K562 (cell line): Measurements from ENCODE around the gene HTT-AS. TPM values are rescaled to one million over a fixed set of nuclear protein-coding genes. Genes with fewer than 3 reads are reported as not detected.

Experiments used
- ATAC-seq: fragments of 200-7000 bp; cut with Tn5 transposase; 3 replicates; pipeline ENCODE4 v1.9.1; 2020; ENCODE audit warnings: moderate library complexity
- BruUV-seq: library from RNA; stranded (reverse); fragments of 400-500 nt; replicated peaks from 2 replicates; lab custom pipeline; 2021; lab: Mats Ljungman, UMichigan
- CTCF ChIA-PET: fragments of 300-600 bp; formaldehyde crosslinking; extraction: SDS; loops from one replicate; lab custom pipeline; 2021; ENCODE audit warnings: low intra/inter-chr PET ratio; lab: Yijun Ruan, JAX
- POLR2A ChIA-PET: fragments of 300-600, 350-650 bp; sonication (Branson Sonifier 250); formaldehyde crosslinking; extraction: SDS; loops from one replicate; lab custom pipeline; 2021; ENCODE audit warnings: antibody characterized with exemption, inconsistent platforms; lab: Yijun Ruan, JAX
- DNase-seq, 4 experiments: peaks; one replicate each; pipeline versions ENCODE4 v3.0.0 to v3.0.0-alpha.2; 2011 to 2018; ENCODE audit warnings: low spot score in 3 of 4, mixed read lengths in 3 of 4; ENCODE audit errors: extremely low read depth in 1 of 4
- FAIRE-seq: peaks from 2 replicates; lab custom pipeline; 2011; peaks lifted over from hg19 to GRCh38; lab: Jason Lieb, UNC
- H2AFZ ChIP-seq: 2 replicates; pipeline ENCODE4 v1.6.0; 2011; ENCODE audit warnings: low read depth, low read length, control low read depth, inconsistent platforms
- H3K27ac ChIP-seq: fragments of 200-600 bp; 3 replicates; pipeline ENCODE4 v1.8.0; 2011; ENCODE audit warnings: low read depth, mild to moderate bottlenecking, control low read depth, inconsistent platforms, low read length, moderate library complexity, mixed read lengths; ENCODE audit errors: extremely low read depth
- H3K27me3 ChIP-seq, 2 experiments: fragments of 300-600 bp in 1 of 2; 2 replicates in 1 of 2; 3 replicates in 1 of 2; pipeline versions ENCODE4 v1.6.0 to v1.8.0; 2011; ENCODE audit warnings: inconsistent platforms in 2 of 2, low read length in 2 of 2, mild to moderate bottlenecking in 1 of 2, mixed read lengths in 1 of 2, moderate library complexity in 1 of 2; ENCODE audit not compliant: control insufficient read depth in 2 of 2, insufficient read depth in 2 of 2
- H3K36me3 ChIP-seq: fragments of 300-600 bp; 3 replicates; pipeline ENCODE4 v1.8.0; 2011; ENCODE audit warnings: mild to moderate bottlenecking, low read length, inconsistent platforms; ENCODE audit not compliant: control insufficient read depth, insufficient read depth
- H3K4me1 ChIP-seq, 2 experiments: fragments of 200-600 bp in 1 of 2; replicated peaks in 1 of 2; 2 replicates in 1 of 2; 3 replicates in 1 of 2; pipeline versions ENCODE4 v1.5.1 to v1.8.0; 2011; ENCODE audit warnings: inconsistent platforms in 2 of 2, low read length in 2 of 2, mild to moderate bottlenecking in 1 of 2, mixed read lengths in 1 of 2, moderate library complexity in 1 of 2; ENCODE audit not compliant: control insufficient read depth in 2 of 2, insufficient read depth in 2 of 2
- H3K4me2 ChIP-seq: 2 replicates; pipeline ENCODE4 v1.6.1; 2011; ENCODE audit warnings: low read length, control low read depth, inconsistent platforms, mixed read lengths; ENCODE audit not compliant: insufficient read depth
- H3K4me3 ChIP-seq: fragments of 200-600 bp; sonication (generic), shearing (Covaris generic); 2 replicates; pipeline ENCODE4 v1.5.1; 2016; ENCODE audit warnings: control low read depth, inconsistent platforms
- H3K79me2 ChIP-seq: fragments of 200-600 bp; 3 replicates; pipeline ENCODE4 v1.8.0; 2011; ENCODE audit warnings: low read length, inconsistent platforms; ENCODE audit not compliant: control insufficient read depth, insufficient read depth
- H3K9ac ChIP-seq, 2 experiments: 2 replicates each; pipeline versions ENCODE4 v1.6.0 to v1.6.1; 2011; ENCODE audit warnings: low read depth in 2 of 2, low read length in 2 of 2, control low read depth in 1 of 2, inconsistent platforms in 1 of 2, mild to moderate bottlenecking in 1 of 2, mixed read lengths in 1 of 2; ENCODE audit not compliant: insufficient read depth in 1 of 2
- H3K9me1 ChIP-seq: one replicate; pipeline ENCODE4 v1.6.0; 2011; ENCODE audit warnings: inconsistent platforms, mild to moderate bottlenecking, low read length, moderate library complexity; ENCODE audit not compliant: control insufficient read depth, insufficient read depth
- H3K9me3 ChIP-seq: replicated peaks from 2 replicates; pipeline ENCODE4 v1.5.1; 2011; ENCODE audit warnings: low read depth, low read length, inconsistent platforms; ENCODE audit not compliant: control insufficient read depth, insufficient read depth
- H4K20me1 ChIP-seq: replicated peaks from 2 replicates; pipeline ENCODE4 v1.6.1; 2011; ENCODE audit warnings: low read length, inconsistent platforms, mixed read lengths; ENCODE audit not compliant: control insufficient read depth, insufficient read depth
- ATF3 ChIP-seq, 2 experiments: fragments of 450-650 bp in 1 of 2; sonication (generic) in 1 of 2; formaldehyde crosslinking in 1 of 2; IDR thresholded peaks in 1 of 2; conservative IDR thresholded peaks in 1 of 2; 2 replicates each; pipeline versions ENCODE4 v1.6.1 to v1.8.1; 2016 to 2023; ENCODE audit warnings: mild to moderate bottlenecking in 2 of 2, moderate library complexity in 2 of 2, inconsistent platforms in 1 of 2, missing genetic modification reagents in 1 of 2
- CHD4 ChIP-seq: fragments of 200-600 bp; sonication (generic); IDR thresholded peaks from 3 replicates; pipeline ENCODE4 v1.6.1; 2012; ENCODE audit warnings: low read depth, mild to moderate bottlenecking, mixed read lengths, low read length, inconsistent platforms; ENCODE audit not compliant: insufficient read depth, insufficient replicate concordance, poor library complexity, severe bottlenecking
- HNRNPL ChIP-seq: fragments of 200-400 bp; formaldehyde crosslinking; IDR thresholded peaks from 2 replicates; pipeline ENCODE4 v1.6.1; 2017; ENCODE audit warnings: low read depth, mild to moderate bottlenecking, low read length
- JUNB ChIP-seq: fragments of 450-650 bp; formaldehyde crosslinking; conservative IDR thresholded peaks from 2 replicates; pipeline ENCODE4 v1.4.0; 2020; ENCODE audit warnings: mild to moderate bottlenecking
- JUND ChIP-seq, 2 experiments: IDR thresholded peaks; 2 replicates in 1 of 2; 3 replicates in 1 of 2; pipeline ENCODE4 v1.6.1; 2011; ENCODE audit warnings: borderline replicate concordance in 2 of 2, low read depth in 2 of 2, low read length in 2 of 2, improper control_type of control experiment in 1 of 2, missing biosample characterization in 1 of 2, missing genetic modification characterization in 1 of 2, missing genetic modification reagents in 1 of 2
- MYBL2 ChIP-seq, 2 experiments: fragments of 450-650 bp in 1 of 2; sonication (generic) in 1 of 2; formaldehyde crosslinking in 1 of 2; IDR thresholded peaks; 2 replicates each; pipeline versions ENCODE4 v1.6.1 to v1.8.1; 2017 to 2022; ENCODE audit warnings: borderline replicate concordance in 1 of 2, inconsistent platforms in 1 of 2, low read depth in 1 of 2, mild to moderate bottlenecking in 1 of 2, missing genetic modification reagents in 1 of 2, moderate library complexity in 1 of 2
- RAD21 ChIP-seq, 2 experiments: fragments of 250-450 bp in 1 of 2; fragments of 450-650 bp in 1 of 2; sonication (Bioruptor Pico) in 1 of 2; formaldehyde crosslinking in 1 of 2; IDR thresholded peaks in 1 of 2; conservative IDR thresholded peaks in 1 of 2; 2 replicates each; pipeline versions ENCODE4 v1.4.0 to v1.8.0; 2020 to 2022; ENCODE audit warnings: mild to moderate bottlenecking in 2 of 2, moderate library complexity in 1 of 2
- RBM22 ChIP-seq: fragments of 200-400 bp; formaldehyde crosslinking; IDR thresholded peaks from 2 replicates; pipeline ENCODE4 v1.6.1; 2018; ENCODE audit warnings: low read length, low read depth; ENCODE audit not compliant: poor library complexity, severe bottlenecking
- RHOXF2B ChIP-seq: fragments of 250-450 bp; sonication (Bioruptor Pico); conservative IDR thresholded peaks from 2 replicates; pipeline ENCODE4 v1.5.1; 2021
- SMARCA4 ChIP-seq: fragments of 450-650 bp; IDR thresholded peaks from 2 replicates; pipeline ENCODE4 v1.6.1; 2016
- SPI1 ChIP-seq: IDR thresholded peaks from 2 replicates; pipeline ENCODE4 v1.6.1; 2011; ENCODE audit warnings: low read depth, low read length, control low read depth, borderline replicate concordance
- TCF3 ChIP-seq: sonication (generic); formaldehyde crosslinking; IDR thresholded peaks from 2 replicates; pipeline ENCODE4 v1.4.0; 2020; ENCODE audit warnings: mild to moderate bottlenecking, missing genetic modification reagents
- THRAP3 ChIP-seq: fragments of 450-650 bp; IDR thresholded peaks from 2 replicates; pipeline ENCODE4 v1.6.1; 2016; ENCODE audit warnings: mild to moderate bottlenecking, inconsistent platforms, borderline replicate concordance
- ZBTB8A ChIP-seq: fragments of 450-650 bp; IDR thresholded peaks from 2 replicates; pipeline ENCODE4 v1.6.1; 2018; ENCODE audit warnings: mild to moderate bottlenecking, moderate library complexity; ENCODE audit not compliant: partially characterized antibody
- ZNF354B ChIP-seq: fragments of 250-450 bp; sonication (Bioruptor Pico); IDR thresholded peaks from 2 replicates; pipeline ENCODE4 v1.4.0; 2020
- WGBS: fragments of 100-300 bp; shearing (Covaris generic); methylation state at CpG from one replicate; pipeline ENCODE4 v1.1.6; 2016; ENCODE audit warnings: low coverage, mixed read lengths; ENCODE audit not compliant: insufficient coverage; ENCODE audit errors: missing lambda C conversion rate; 5-methylcytosine and 5-hydroxymethylcytosine counted together
- in situ Hi-C: fragments of 300-500 bp; cut with MboI; formaldehyde crosslinking; loops from 4 replicates; pipeline ENCODE4 v1.15.0; 2018; ENCODE audit warnings: inconsistent platforms, mixed read lengths
- intact Hi-C: fragments of 100-400 bp; cut with micrococcal nuclease; formaldehyde crosslinking; loops from 2 replicates; pipeline ENCODE4 v1.14.2; 2022
- polyA plus RNA-seq, 8 experiments: library from polyadenylated mRNA; depleted of rRNA in 4 of 8; stranded (reverse) in 5 of 8; unstranded in 3 of 8; fragments of >200 nt; fragmentation: Nextera tagmentation in 2 of 8; fragmentation: Illumina TruSeq in 1 of 8; extraction: Ambion mirVana in 2 of 8; extraction: Trizol in 1 of 8; gene quantifications; 2 replicates each; pipeline versions ENCODE4 v1.2.1 to v1.2.3, GENCODE V29; 2011 to 2014; ENCODE audit warnings: inconsistent platforms in 1 of 8, missing spikeins in 1 of 8
- total RNA-seq, 7 experiments: library from RNA; depleted of rRNA in 6 of 7; stranded (reverse); fragments of >200 nt in 6 of 7; fragmentation: Illumina TruSeq in 2 of 7; extraction: Trizol in 2 of 7; gene quantifications; 2 replicates each; pipeline versions ENCODE4 v1.2.1 to v1.2.3, GENCODE V29; 2011 to 2021; ENCODE audit warnings: low replicate concordance in 1 of 7

HTT-AS gene
- total and polyA plus RNA-seq, 9 of the 15 experiments (the other 6 are each of a cell fraction or from before 2014, with no cell fraction given), result not detected

- no peak for TF ChIP-seq MYBL2 (IDR thresholded peaks at IDR 0.05; ENCODE audit: low read depth)
- TF ChIP-seq MYBL2 (CRISPR knock-in tag; IDR thresholded peaks at IDR 0.05; ENCODE audit: borderline replicate concordance), result no peak
- no peak for TF ChIP-seq THRAP3
- TF ChIP-seq RAD21 (CRISPR knock-in tag; conservative IDR thresholded peaks at IDR 0.05 in 1 of 2, IDR thresholded peaks at IDR 0.05 in 1 of 2), result no peak
- TF ChIP-seq ZNF354B (CRISPR knock-in tag), result no peak
Measured at GRCh38 chr4:3075652-3075981, 1.3 kb upstream of the HTT-AS start (continued).

- ChIA-PET POLR2A (interaction anchor here (0.5 kb wide), 1 partner anchor 67 kb away, joined by 5 read pairs; no protein-coding TSS in a partner anchor), CTCF (no interaction called here)
- peak; percentile 20 for ATAC-seq
- peaks cover 0 to 11% of the 10 kb centered on the region in 2 experiments; a peak in 1 of 5 replicates for H3K27me3 ChIP-seq
- TSS peak; percentile 59 for BruUV-seq
- no peaks in the 10 kb centered on the region for H3K9me1 ChIP-seq
- peak overlapping the region; percentile 77 to 96 for H3K9ac ChIP-seq
- intact Hi-C loops, result no loop called here
- DNase-seq, result peak; percentile 67 to 85 (median 72)
- in situ Hi-C loops, result no loop called here
- peaks cover 19% of the 10 kb centered on the region for H4K20me1 ChIP-seq
- H3K4me1 ChIP-seq, result peaks cover 17 to 25% of the 10 kb centered on the region in 2 experiments
- H3K4me3 ChIP-seq, result peak overlapping the region; percentile 72
- H3K27ac ChIP-seq, result peak overlapping the region; percentile 83
- H3K4me2 ChIP-seq, result peak overlapping the region; percentile 99
- H3K79me2 ChIP-seq, result peaks cover 30% of the 10 kb centered on the region
- no peaks in the 10 kb centered on the region for H3K36me3 ChIP-seq
- H3K9me3 ChIP-seq, result no peaks in the 10 kb centered on the region
- under 1% methylated on average over 27 of the region's 60 CpGs for WGBS
- FAIRE-seq, result no peak
- peak overlapping the region; percentile 100 for H2AFZ ChIP-seq
- TF ChIP-seq SPI1 (peak; percentile 90), JUND (IDR thresholded peaks at IDR 0.05; ENCODE audit: borderline replicate concordance, low read depth, low read length) (peak; percentile 46; the same call in 1 of the 2 replicates), JUND (tag; IDR thresholded peaks at IDR 0.05; ENCODE audit: borderline replicate concordance, low read depth, low read length) (no peak; the same call in 2 of the 3 replicates), SMARCA4 (peak; percentile 49; the same call in 1 of the 2 replicates), HNRNPL (no peak), RHOXF2B (CRISPR knock-in tag) (no peak), ATF3 (IDR thresholded peaks at IDR 0.05) (peak; percentile 27), ATF3 (CRISPR knock-in tag; conservative IDR thresholded peaks at IDR 0.05) (no peak), ZBTB8A (no peak), RBM22 (no peak), JUNB (no peak), TCF3 (CRISPR knock-in tag) (no peak), CHD4 (no peak)
Measured at GRCh38 chr4:3074846-3075651, 711 bp upstream of the HTT-AS start.
